ENCODE results near the gene GOLGA8A. TPM values are rescaled to one million over a fixed set of nuclear protein-coding genes. Genes with fewer than 3 reads are reported as not detected.

GOLGA8A gene, protein sequence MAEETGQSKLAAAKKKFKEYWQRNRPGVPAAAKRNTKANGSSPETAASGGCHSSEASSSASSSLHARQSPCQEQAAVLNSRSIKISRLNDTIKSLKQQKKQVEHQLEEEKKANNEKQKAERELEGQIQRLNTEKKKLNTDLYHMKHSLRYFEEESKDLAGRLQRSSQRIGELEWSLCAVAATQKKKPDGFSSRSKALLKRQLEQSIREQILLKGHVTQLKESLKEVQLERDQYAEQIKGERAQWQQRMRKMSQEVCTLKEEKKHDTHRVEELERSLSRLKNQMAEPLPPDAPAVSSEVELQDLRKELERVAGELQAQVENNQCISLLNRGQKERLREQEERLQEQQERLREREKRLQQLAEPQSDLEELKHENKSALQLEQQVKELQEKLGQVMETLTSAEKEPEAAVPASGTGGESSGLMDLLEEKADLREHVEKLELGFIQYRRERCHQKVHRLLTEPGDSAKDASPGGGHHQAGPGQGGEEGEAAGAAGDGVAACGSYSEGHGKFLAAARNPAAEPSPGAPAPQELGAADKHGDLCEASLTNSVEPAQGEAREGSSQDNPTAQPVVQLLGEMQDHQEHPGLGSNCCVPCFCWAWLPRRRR
- total RNA-seq = 9.3 and 14.0 TPM in 2 replicates

DNA sequence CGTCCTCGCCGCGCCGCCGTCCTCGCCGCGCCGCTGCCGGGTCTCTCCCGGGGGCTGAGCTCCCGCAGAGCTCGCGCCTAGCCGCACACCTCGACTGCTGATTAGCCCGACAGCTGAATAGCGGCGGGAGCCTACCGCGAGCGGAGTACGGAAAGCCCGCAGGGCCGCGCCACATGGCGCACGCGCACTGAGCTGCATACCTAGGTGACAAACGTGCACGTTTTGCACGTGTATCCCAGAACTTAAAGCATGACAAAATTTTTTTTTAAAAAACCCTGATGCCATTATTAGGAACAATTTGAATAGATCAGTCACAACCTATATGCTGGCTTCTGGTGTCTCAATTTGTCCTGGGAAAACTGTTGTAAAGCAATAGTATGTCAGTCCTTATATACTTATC lies at the start of gene GOLGA8A:
TSS of gene GOLGA8A (minus strand) at position 122 of the 400 bp plus-strand sequence. CDS start 48,117 bp downstream, outside the sequence.

Other genes starting within 250 kb of the GOLGA8A start
- 31.2 and 36.1 TPM in 2 replicates for gene KATNBL1, start 227.7 kb downstream of the GOLGA8A start, total RNA-seq
- 166 and 173 TPM in 2 replicates for gene EMC4, start 212.8 kb downstream of the GOLGA8A start, total RNA-seq
- gene SLC12A6, start 100.0 kb downstream of the GOLGA8A start, total RNA-seq = 11.3 and 12.4 TPM in 2 replicates
- gene NOP10, start 94.7 kb downstream of the GOLGA8A start, total RNA-seq = 212 and 225 TPM in 2 replicates
- not detected in 2 replicates for gene NUTM1, start 94.5 kb downstream of the GOLGA8A start, total RNA-seq
- gene LPCAT4, start 70.6 kb downstream of the GOLGA8A start, total RNA-seq = 6.5 and 9.9 TPM in 2 replicates
- gene GOLGA8B, start 145.8 kb upstream of the GOLGA8A start, total RNA-seq = 20.6 and 45.0 TPM in 2 replicates